Astrocyte (in vitro differentiated cells and primary cell): ENCODE data around the gene CCHCR1. TPM values are rescaled to one million over a fixed set of nuclear protein-coding genes. Genes with fewer than 3 reads are reported as not detected.

Experiments
- DNase-seq: peaks from one replicate; pipeline ENCODE4 v3.0.0-alpha.2; 2010; ENCODE audit warnings: low read depth
- FAIRE-seq: peaks from 2 replicates; lab custom pipeline; 2011; peaks lifted over from hg19 to GRCh38; lab: Jason Lieb, UNC
- H2AFZ ChIP-seq: 2 replicates; pipeline ENCODE4 v1.6.0; 2012; ENCODE audit warnings: low read depth, low read length, inconsistent platforms
- H3K27ac ChIP-seq: 2 replicates; pipeline ENCODE4 v1.5.1; 2011; ENCODE audit warnings: low read depth, low read length, inconsistent platforms
- H3K27me3 ChIP-seq: 2 replicates; pipeline ENCODE4 v1.6.0; 2011; ENCODE audit warnings: low read length, inconsistent platforms; ENCODE audit not compliant: insufficient read depth
- H3K36me3 ChIP-seq: 2 replicates; pipeline ENCODE4 v1.5.1; 2011; ENCODE audit warnings: low read length, inconsistent platforms; ENCODE audit not compliant: insufficient read depth
- H3K4me1 ChIP-seq: 2 replicates; pipeline ENCODE4 v1.5.1; 2011; ENCODE audit warnings: low read length, inconsistent platforms; ENCODE audit not compliant: insufficient read depth
- H3K4me2 ChIP-seq: 2 replicates; pipeline ENCODE4 v1.6.0; 2012; ENCODE audit warnings: low read length, inconsistent platforms
- H3K4me3 ChIP-seq: 2 replicates; pipeline ENCODE4 v1.5.1; 2011; ENCODE audit warnings: low read depth, mild to moderate bottlenecking, low read length, inconsistent platforms; ENCODE audit not compliant: insufficient read depth
- H3K79me2 ChIP-seq: 2 replicates; pipeline ENCODE4 v1.6.0; 2012; ENCODE audit warnings: mild to moderate bottlenecking, low read length, inconsistent platforms; ENCODE audit not compliant: insufficient read depth
- H3K9ac ChIP-seq: 2 replicates; pipeline ENCODE4 v1.6.0; 2012; ENCODE audit warnings: mild to moderate bottlenecking, low read length, inconsistent platforms
- H3K9me3 ChIP-seq: 2 replicates; pipeline ENCODE4 v1.5.1; 2012; ENCODE audit warnings: low read depth, mild to moderate bottlenecking, low read length, inconsistent platforms; ENCODE audit not compliant: insufficient read depth
- H4K20me1 ChIP-seq: 2 replicates; pipeline ENCODE4 v1.6.0; 2012; ENCODE audit warnings: low read length, inconsistent platforms; ENCODE audit not compliant: insufficient read depth
- H3K27ac Mint-ChIP-seq: one replicate; pipeline ENCODE4 v1.8.0; 2021; ENCODE audit warnings: mild to moderate bottlenecking, mixed read lengths; ENCODE audit not compliant: unreplicated experiment
- H3K27me3 Mint-ChIP-seq: one replicate; pipeline ENCODE4 v1.8.0; 2021; ENCODE audit warnings: low read depth, mixed read lengths; ENCODE audit not compliant: unreplicated experiment
- H3K36me3 Mint-ChIP-seq: one replicate; pipeline ENCODE4 v1.8.0; 2021; ENCODE audit warnings: low read depth, mixed read lengths; ENCODE audit not compliant: unreplicated experiment
- H3K4me1 Mint-ChIP-seq: one replicate; pipeline ENCODE4 v1.8.0; 2021; ENCODE audit warnings: low read depth, mixed read lengths; ENCODE audit not compliant: unreplicated experiment
- H3K4me3 Mint-ChIP-seq: one replicate; pipeline ENCODE4 v1.8.0; 2021; ENCODE audit warnings: mild to moderate bottlenecking, moderate library complexity, mixed read lengths; ENCODE audit not compliant: unreplicated experiment
- H3K9me3 Mint-ChIP-seq: one replicate; pipeline ENCODE4 v1.8.0; 2021; ENCODE audit warnings: mild to moderate bottlenecking, mixed read lengths; ENCODE audit not compliant: unreplicated experiment
- CTCF ChIP-seq: IDR thresholded peaks from 2 replicates; pipeline ENCODE4 v1.5.1; 2011; ENCODE audit warnings: low read depth, mild to moderate bottlenecking, inconsistent platforms, low read length, moderate library complexity; ENCODE audit not compliant: insufficient read depth
- EZH2 ChIP-seq: IDR thresholded peaks from 2 replicates; pipeline ENCODE4 v1.6.1; 2012; ENCODE audit warnings: mild to moderate bottlenecking, low read length, inconsistent platforms; ENCODE audit not compliant: insufficient read depth
- total RNA-seq: library from RNA; stranded (reverse); gene quantifications from 2 replicates; pipeline ENCODE4 v1.2.1, GENCODE V29; 2021

The CCHCR1 gene
- total RNA-seq, 1 donor from 2014 or later, result 11.5 TPM

DNA sequence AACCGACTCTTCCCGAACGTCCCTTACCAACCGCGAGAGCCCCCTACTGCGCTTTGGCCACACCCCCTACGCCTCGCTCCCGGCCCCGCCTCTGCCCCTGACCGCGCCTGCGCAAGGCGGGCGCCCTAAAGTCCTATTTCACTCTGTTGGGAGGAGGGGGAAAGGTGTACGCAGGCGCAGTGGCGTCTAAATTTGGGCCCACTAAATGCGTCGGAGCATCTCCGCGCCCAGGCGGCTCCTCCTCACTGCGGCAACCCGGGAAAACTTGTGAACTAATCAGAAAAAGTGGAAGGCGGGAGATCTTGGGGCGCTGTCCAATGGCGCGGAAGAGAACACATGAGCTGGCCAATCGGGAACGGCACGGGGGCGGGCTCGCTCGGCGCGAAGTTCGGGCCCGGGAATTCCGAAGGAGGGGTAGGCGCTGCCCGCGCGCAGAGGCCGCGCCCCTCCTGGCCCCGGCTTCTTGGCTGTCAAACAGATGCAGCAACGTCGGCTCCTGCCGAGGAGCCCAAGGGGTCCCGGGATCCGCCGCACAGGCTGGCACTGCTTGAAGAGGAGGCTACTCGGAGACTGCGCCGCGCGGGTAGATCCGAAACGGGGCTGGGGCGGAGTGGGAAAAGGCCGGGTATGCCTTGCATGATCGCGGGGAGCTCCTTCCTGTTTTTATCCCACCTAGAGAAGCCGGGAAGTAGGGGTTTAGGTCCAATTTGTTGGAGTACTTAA is 699 bp upstream of the CCHCR1 start, which contains the start of gene TCF19:
TSS of gene TCF19 (plus strand) at position 450 of the 723 bp plus-strand sequence. CDS start 881 bp downstream, outside the sequence.
- no peak for TF ChIP-seq EZH2
- TF ChIP-seq CTCF, result no peak
- Histone ChIP-seq H3K4me3 (peak within 1 kb of the TSS; percentile 77), H3K4me2 (peak within 1 kb of the TSS; percentile 93), H3K36me3 (no peaks in the 10 kb centered on the region), H2AFZ (peak within 1 kb of the TSS; percentile 92), H3K79me2 (peaks cover 16% of the 10 kb centered on the region), H3K9me3 (no peaks in the 10 kb centered on the region), H3K9ac (peak within 1 kb of the TSS; percentile 92), H3K27me3 (no peaks in the 10 kb centered on the region), H3K4me1 (peaks cover 13% of the 10 kb centered on the region), H4K20me1 (no peaks in the 10 kb centered on the region), H3K27ac (peak within 1 kb of the TSS; percentile 77)
- FAIRE-seq (no peak), DNase-seq (peak; percentile 94)
- Mint-ChIP-seq H3K27me3 (peaks cover 2% of the 10 kb centered on the region), H3K4me3 (peak within 1 kb of the TSS; percentile 91), H3K4me1 (peaks cover 2% of the 10 kb centered on the region), H3K27ac (peak within 1 kb of the TSS; percentile 1), H3K36me3 (peaks cover 4% of the 10 kb centered on the region), H3K9me3 (no peaks in the 10 kb centered on the region)

- H3K4me2 ChIP-seq, result no peak overlapping the region
- FAIRE-seq (no peak), DNase-seq (no peak)
- H3K9ac ChIP-seq, result no peak overlapping the region
- H3K36me3 ChIP-seq, result no peaks in the 10 kb centered on the region
- Mint-ChIP-seq H3K36me3 (peaks cover 4% of the 10 kb centered on the region), H3K27me3 (no peaks in the 10 kb centered on the region), H3K27ac (no peak overlapping the region), H3K9me3 (no peaks in the 10 kb centered on the region), H3K4me1 (peaks cover 2% of the 10 kb centered on the region), H3K4me3 (no peak overlapping the region)
- H3K79me2 ChIP-seq, result peaks cover 16% of the 10 kb centered on the region
- no peak overlapping the region for H3K27ac ChIP-seq
- no peaks in the 10 kb centered on the region for H3K9me3 ChIP-seq
- H3K4me3 ChIP-seq, result no peak overlapping the region
- H3K27me3 ChIP-seq, result no peaks in the 10 kb centered on the region
- H3K4me1 ChIP-seq, result peaks cover 13% of the 10 kb centered on the region
- no peak overlapping the region for H2AFZ ChIP-seq
- no peaks in the 10 kb centered on the region for H4K20me1 ChIP-seq
- TF ChIP-seq EZH2 (no peak), CTCF (no peak)
Observed at GRCh38 chr6:31156641-31157040, 961 bp downstream of the CCHCR1 start.

- H3K36me3 Mint-ChIP-seq, result peaks cover 14% of the 10 kb centered on the region
Observed at GRCh38 chr6:31154436-31154835, 3.2 kb downstream of the CCHCR1 start.

More at GRCh38 chr6:31154436-31154835, 3.2 kb downstream of the CCHCR1 start:
- Histone ChIP-seq H4K20me1 (no peaks in the 10 kb centered on the region), H3K4me2 (no peak overlapping the region), H3K4me1 (peaks cover 8% of the 10 kb centered on the region), H2AFZ (no peak overlapping the region), H3K9ac (no peak overlapping the region), H3K36me3 (no peaks in the 10 kb centered on the region), H3K27me3 (no peaks in the 10 kb centered on the region), H3K79me2 (peaks cover 9% of the 10 kb centered on the region), H3K27ac (no peak overlapping the region), H3K4me3 (no peak overlapping the region), H3K9me3 (no peaks in the 10 kb centered on the region)
- Mint-ChIP-seq H3K4me3 (no peak overlapping the region), H3K27me3 (no peaks in the 10 kb centered on the region), H3K4me1 (peaks cover 2% of the 10 kb centered on the region), H3K9me3 (no peaks in the 10 kb centered on the region), H3K27ac (no peak overlapping the region)
- DNase-seq (no peak), FAIRE-seq (no peak)
- no peak for TF ChIP-seq EZH2
- TF ChIP-seq CTCF, result no peak
